K562 (cell line): ENCODE measurements around the gene PHACTR3. TPM values are rescaled to one million over a fixed set of nuclear protein-coding genes. Genes with fewer than 3 reads are reported as not detected.

ENCODE experiments used
- ATAC-seq: fragments of 200-7000 bp; cut with Tn5 transposase; 3 replicates; pipeline ENCODE4 v1.9.1; 2020; ENCODE audit warnings: moderate library complexity
- BruUV-seq: library from RNA; stranded (reverse); fragments of 400-500 nt; replicated peaks from 2 replicates; lab custom pipeline; 2021; lab: Mats Ljungman, UMichigan
- CTCF ChIA-PET: fragments of 300-600 bp; formaldehyde crosslinking; extraction: SDS; loops from one replicate; lab custom pipeline; 2021; ENCODE audit warnings: low intra/inter-chr PET ratio; lab: Yijun Ruan, JAX
- POLR2A ChIA-PET: fragments of 300-600, 350-650 bp; sonication (Branson Sonifier 250); formaldehyde crosslinking; extraction: SDS; loops from one replicate; lab custom pipeline; 2021; ENCODE audit warnings: antibody characterized with exemption, inconsistent platforms; lab: Yijun Ruan, JAX
- DNase-seq, 4 experiments: peaks; one replicate each; pipeline versions ENCODE4 v3.0.0 to v3.0.0-alpha.2; 2011 to 2018; ENCODE audit warnings: low spot score in 3 of 4, mixed read lengths in 3 of 4; ENCODE audit errors: extremely low read depth in 1 of 4
- FAIRE-seq: peaks from 2 replicates; lab custom pipeline; 2011; peaks lifted over from hg19 to GRCh38; lab: Jason Lieb, UNC
- H2AFZ ChIP-seq: 2 replicates; pipeline ENCODE4 v1.6.0; 2011; ENCODE audit warnings: low read depth, low read length, control low read depth, inconsistent platforms
- H3K27ac ChIP-seq: fragments of 200-600 bp; 3 replicates; pipeline ENCODE4 v1.8.0; 2011; ENCODE audit warnings: low read depth, mild to moderate bottlenecking, control low read depth, inconsistent platforms, low read length, moderate library complexity, mixed read lengths; ENCODE audit errors: extremely low read depth
- H3K27me3 ChIP-seq, 2 experiments: fragments of 300-600 bp in 1 of 2; 2 replicates in 1 of 2; 3 replicates in 1 of 2; pipeline versions ENCODE4 v1.6.0 to v1.8.0; 2011; ENCODE audit warnings: inconsistent platforms in 2 of 2, low read length in 2 of 2, mild to moderate bottlenecking in 1 of 2, mixed read lengths in 1 of 2, moderate library complexity in 1 of 2; ENCODE audit not compliant: control insufficient read depth in 2 of 2, insufficient read depth in 2 of 2
- H3K36me3 ChIP-seq: fragments of 300-600 bp; 3 replicates; pipeline ENCODE4 v1.8.0; 2011; ENCODE audit warnings: mild to moderate bottlenecking, low read length, inconsistent platforms; ENCODE audit not compliant: control insufficient read depth, insufficient read depth
- H3K4me1 ChIP-seq, 2 experiments: fragments of 200-600 bp in 1 of 2; replicated peaks in 1 of 2; 2 replicates in 1 of 2; 3 replicates in 1 of 2; pipeline versions ENCODE4 v1.5.1 to v1.8.0; 2011; ENCODE audit warnings: inconsistent platforms in 2 of 2, low read length in 2 of 2, mild to moderate bottlenecking in 1 of 2, mixed read lengths in 1 of 2, moderate library complexity in 1 of 2; ENCODE audit not compliant: control insufficient read depth in 2 of 2, insufficient read depth in 2 of 2
- H3K4me2 ChIP-seq: 2 replicates; pipeline ENCODE4 v1.6.1; 2011; ENCODE audit warnings: low read length, control low read depth, inconsistent platforms, mixed read lengths; ENCODE audit not compliant: insufficient read depth
- H3K4me3 ChIP-seq: fragments of 200-600 bp; sonication (generic), shearing (Covaris generic); 2 replicates; pipeline ENCODE4 v1.5.1; 2016; ENCODE audit warnings: control low read depth, inconsistent platforms
- H3K79me2 ChIP-seq: fragments of 200-600 bp; 3 replicates; pipeline ENCODE4 v1.8.0; 2011; ENCODE audit warnings: low read length, inconsistent platforms; ENCODE audit not compliant: control insufficient read depth, insufficient read depth
- H3K9ac ChIP-seq, 2 experiments: 2 replicates each; pipeline versions ENCODE4 v1.6.0 to v1.6.1; 2011; ENCODE audit warnings: low read depth in 2 of 2, low read length in 2 of 2, control low read depth in 1 of 2, inconsistent platforms in 1 of 2, mild to moderate bottlenecking in 1 of 2, mixed read lengths in 1 of 2; ENCODE audit not compliant: insufficient read depth in 1 of 2
- H3K9me1 ChIP-seq: one replicate; pipeline ENCODE4 v1.6.0; 2011; ENCODE audit warnings: inconsistent platforms, mild to moderate bottlenecking, low read length, moderate library complexity; ENCODE audit not compliant: control insufficient read depth, insufficient read depth
- H3K9me3 ChIP-seq: replicated peaks from 2 replicates; pipeline ENCODE4 v1.5.1; 2011; ENCODE audit warnings: low read depth, low read length, inconsistent platforms; ENCODE audit not compliant: control insufficient read depth, insufficient read depth
- H4K20me1 ChIP-seq: replicated peaks from 2 replicates; pipeline ENCODE4 v1.6.1; 2011; ENCODE audit warnings: low read length, inconsistent platforms, mixed read lengths; ENCODE audit not compliant: control insufficient read depth, insufficient read depth
- DIDO1 ChIP-seq: fragments of 450-650 bp; IDR thresholded peaks from 2 replicates; pipeline ENCODE4 v1.6.1; 2016; ENCODE audit warnings: low read depth, missing biosample characterization, missing genetic modification characterization
- ERF ChIP-seq: fragments of 450-650 bp; formaldehyde crosslinking; IDR thresholded peaks from 2 replicates; pipeline ENCODE4 v1.4.0; 2020; ENCODE audit warnings: mild to moderate bottlenecking, mixed read lengths
- ESRRB ChIP-seq: fragments of 250-450 bp; sonication (Bioruptor Pico); IDR thresholded peaks from 2 replicates; pipeline ENCODE4 v1.5.0; 2020; ENCODE audit warnings: mild to moderate bottlenecking, moderate library complexity, borderline replicate concordance
- ETS2 ChIP-seq: IDR thresholded peaks from 2 replicates; pipeline ENCODE4 v1.6.1; 2016; ENCODE audit warnings: borderline replicate concordance, missing genetic modification characterization, mild to moderate bottlenecking, moderate library complexity, missing compliant biosample characterization; ENCODE audit not compliant: poor library complexity, severe bottlenecking
- FOXA3 ChIP-seq, 2 experiments: fragments of 450-650 bp in 1 of 2; sonication (generic) in 1 of 2; formaldehyde crosslinking; IDR thresholded peaks in 1 of 2; conservative IDR thresholded peaks in 1 of 2; 2 replicates each; pipeline versions ENCODE4 v1.4.0 to v1.8.0; 2020 to 2022; ENCODE audit warnings: mild to moderate bottlenecking in 2 of 2, missing genetic modification reagents in 1 of 2
- MCM7 ChIP-seq, 2 experiments: fragments of 450-650 bp; IDR thresholded peaks; 2 replicates each; pipeline ENCODE4 v1.6.1; 2016 to 2018
- NONO ChIP-seq, 2 experiments: fragments of 200-400 bp in 1 of 2; fragments of 450-650 bp in 1 of 2; formaldehyde crosslinking in 1 of 2; IDR thresholded peaks; 2 replicates each; pipeline ENCODE4 v1.6.1; 2017; ENCODE audit warnings: low read depth in 2 of 2, mild to moderate bottlenecking in 2 of 2, moderate library complexity in 2 of 2, low read length in 1 of 2
- POLR3A ChIP-seq: IDR thresholded peaks from 2 replicates; pipeline ENCODE4 v1.6.1; 2011; ENCODE audit warnings: borderline replicate concordance, mild to moderate bottlenecking, moderate library complexity; ENCODE audit not compliant: insufficient read length, insufficient read depth; ENCODE audit errors: extremely low read depth
- POLR3G ChIP-seq: IDR thresholded peaks from 2 replicates; pipeline ENCODE4 v1.6.1; 2011; ENCODE audit not compliant: insufficient read length, insufficient replicate concordance; ENCODE audit errors: extremely low read depth
- PPARD ChIP-seq: fragments of 250-450 bp; sonication (Bioruptor Pico); IDR thresholded peaks from 2 replicates; pipeline ENCODE4 v1.8.0; 2022; ENCODE audit warnings: inconsistent platforms, mild to moderate bottlenecking, moderate library complexity
- RNF2 ChIP-seq: sonication (generic); IDR thresholded peaks from 2 replicates; pipeline ENCODE4 v1.6.1; 2016
- TBP ChIP-seq: optimal IDR thresholded peaks from 2 replicates; pipeline ENCODE3; 2011; ENCODE audit warnings: low read depth, low read length, improper control_type of control experiment
- ZNF282 ChIP-seq: sonication (generic); formaldehyde crosslinking; IDR thresholded peaks from 2 replicates; pipeline ENCODE4 v1.8.1; 2023; ENCODE audit warnings: missing genetic modification reagents
- ZNF696 ChIP-seq: fragments of 250-450 bp; sonication (Bioruptor Pico); conservative IDR thresholded peaks from 2 replicates; pipeline ENCODE4 v1.4.0; 2020; ENCODE audit warnings: mild to moderate bottlenecking, moderate library complexity
- WGBS: fragments of 100-300 bp; shearing (Covaris generic); methylation state at CpG from one replicate; pipeline ENCODE4 v1.1.6; 2016; ENCODE audit warnings: low coverage, mixed read lengths; ENCODE audit not compliant: insufficient coverage; ENCODE audit errors: missing lambda C conversion rate; 5-methylcytosine and 5-hydroxymethylcytosine counted together
- in situ Hi-C: fragments of 300-500 bp; cut with MboI; formaldehyde crosslinking; loops from 4 replicates; pipeline ENCODE4 v1.15.0; 2018; ENCODE audit warnings: inconsistent platforms, mixed read lengths
- intact Hi-C: fragments of 100-400 bp; cut with micrococcal nuclease; formaldehyde crosslinking; loops from 2 replicates; pipeline ENCODE4 v1.14.2; 2022
- polyA plus RNA-seq, 8 experiments: library from polyadenylated mRNA; depleted of rRNA in 4 of 8; stranded (reverse) in 5 of 8; unstranded in 3 of 8; fragments of >200 nt; fragmentation: Nextera tagmentation in 2 of 8; fragmentation: Illumina TruSeq in 1 of 8; extraction: Ambion mirVana in 2 of 8; extraction: Trizol in 1 of 8; gene quantifications; 2 replicates each; pipeline versions ENCODE4 v1.2.1 to v1.2.3, GENCODE V29; 2011 to 2014; ENCODE audit warnings: inconsistent platforms in 1 of 8, missing spikeins in 1 of 8
- total RNA-seq, 7 experiments: library from RNA; depleted of rRNA in 6 of 7; stranded (reverse); fragments of >200 nt in 6 of 7; fragmentation: Illumina TruSeq in 2 of 7; extraction: Trizol in 2 of 7; gene quantifications; 2 replicates each; pipeline versions ENCODE4 v1.2.1 to v1.2.3, GENCODE V29; 2011 to 2021; ENCODE audit warnings: low replicate concordance in 1 of 7
- TF ChIP-seq, protein P1 (sequence below): fragments of 250-450 bp; sonication (Bioruptor Pico); IDR thresholded peaks from 2 replicates; pipeline ENCODE4 v1.8.0; 2022; ENCODE audit warnings: inconsistent platforms, mild to moderate bottlenecking, moderate library complexity, borderline replicate concordance
- TF ChIP-seq, protein P2 (sequence below): conservative IDR thresholded peaks from 2 replicates; pipeline ENCODE4 v1.6.1; 2011; ENCODE audit warnings: low read depth, mild to moderate bottlenecking, low read length; ENCODE audit not compliant: control insufficient read depth
- TF ChIP-seq, protein P3 (sequence below): fragments of 250-450 bp; sonication (Bioruptor Pico); IDR thresholded peaks from 2 replicates; pipeline ENCODE4 v1.8.0; 2021; ENCODE audit warnings: mild to moderate bottlenecking, moderate library complexity

The PHACTR3 gene
- total and polyA plus RNA-seq, 9 of the 15 experiments (the other 6 are each of a cell fraction or from before 2014, with no cell fraction given) = not detected

DNA sequence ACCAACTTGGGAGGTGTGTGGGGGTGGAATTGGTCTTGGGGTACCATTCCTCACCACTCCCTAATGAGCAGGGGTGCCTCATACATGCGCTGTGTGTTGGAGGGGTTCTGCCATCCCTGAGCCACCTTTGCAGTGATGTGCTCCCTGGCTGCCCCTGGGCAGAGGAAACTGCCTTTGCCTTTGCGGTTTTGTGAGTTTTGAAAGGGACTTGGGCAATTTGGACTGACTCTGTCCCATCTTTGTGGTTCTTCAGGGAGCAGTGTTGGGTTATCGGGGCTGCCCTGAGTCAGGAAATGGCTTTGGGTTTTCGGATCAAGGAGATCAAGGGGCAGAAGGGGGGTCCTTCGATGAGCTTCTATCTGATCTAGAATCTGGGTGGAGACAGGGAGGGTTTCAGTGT is 3.9 kb upstream of the PHACTR3 start:
- 0% methylated on average over 5 of the region's 5 CpGs for WGBS
- DNase-seq = no peak
- CTCF ChIA-PET = interaction anchor here (0.7 kb wide), 1 partner anchor 248 kb away, joined by 5 read pairs; no protein-coding TSS in a partner anchor
- no peak for TF ChIP-seq ERF (CRISPR knock-in tag)
- no peak for TF ChIP-seq NONO (IDR thresholded peaks at IDR 0.05; ENCODE audit: low read depth in 2 of 2, low read length in 1 of 2)
- TF ChIP-seq MCM7 (IDR thresholded peaks at IDR 0.05) = no peak
- no peak for TF ChIP-seq RNF2
- TF ChIP-seq, protein P1, sequence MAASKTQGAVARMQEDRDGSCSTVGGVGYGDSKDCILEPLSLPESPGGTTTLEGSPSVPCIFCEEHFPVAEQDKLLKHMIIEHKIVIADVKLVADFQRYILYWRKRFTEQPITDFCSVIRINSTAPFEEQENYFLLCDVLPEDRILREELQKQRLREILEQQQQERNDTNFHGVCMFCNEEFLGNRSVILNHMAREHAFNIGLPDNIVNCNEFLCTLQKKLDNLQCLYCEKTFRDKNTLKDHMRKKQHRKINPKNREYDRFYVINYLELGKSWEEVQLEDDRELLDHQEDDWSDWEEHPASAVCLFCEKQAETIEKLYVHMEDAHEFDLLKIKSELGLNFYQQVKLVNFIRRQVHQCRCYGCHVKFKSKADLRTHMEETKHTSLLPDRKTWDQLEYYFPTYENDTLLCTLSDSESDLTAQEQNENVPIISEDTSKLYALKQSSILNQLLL (CRISPR knock-in tag) = no peak
- TF ChIP-seq ETS2 (tag) = no peak
- no peak for TF ChIP-seq ZNF696 (CRISPR knock-in tag)
- no peak for TF ChIP-seq POLR3G
- TF ChIP-seq, protein P2, sequence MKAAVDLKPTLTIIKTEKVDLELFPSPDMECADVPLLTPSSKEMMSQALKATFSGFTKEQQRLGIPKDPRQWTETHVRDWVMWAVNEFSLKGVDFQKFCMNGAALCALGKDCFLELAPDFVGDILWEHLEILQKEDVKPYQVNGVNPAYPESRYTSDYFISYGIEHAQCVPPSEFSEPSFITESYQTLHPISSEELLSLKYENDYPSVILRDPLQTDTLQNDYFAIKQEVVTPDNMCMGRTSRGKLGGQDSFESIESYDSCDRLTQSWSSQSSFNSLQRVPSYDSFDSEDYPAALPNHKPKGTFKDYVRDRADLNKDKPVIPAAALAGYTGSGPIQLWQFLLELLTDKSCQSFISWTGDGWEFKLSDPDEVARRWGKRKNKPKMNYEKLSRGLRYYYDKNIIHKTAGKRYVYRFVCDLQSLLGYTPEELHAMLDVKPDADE = no peak
- TF ChIP-seq POLR3A = no peak
- TF ChIP-seq, protein P3, sequence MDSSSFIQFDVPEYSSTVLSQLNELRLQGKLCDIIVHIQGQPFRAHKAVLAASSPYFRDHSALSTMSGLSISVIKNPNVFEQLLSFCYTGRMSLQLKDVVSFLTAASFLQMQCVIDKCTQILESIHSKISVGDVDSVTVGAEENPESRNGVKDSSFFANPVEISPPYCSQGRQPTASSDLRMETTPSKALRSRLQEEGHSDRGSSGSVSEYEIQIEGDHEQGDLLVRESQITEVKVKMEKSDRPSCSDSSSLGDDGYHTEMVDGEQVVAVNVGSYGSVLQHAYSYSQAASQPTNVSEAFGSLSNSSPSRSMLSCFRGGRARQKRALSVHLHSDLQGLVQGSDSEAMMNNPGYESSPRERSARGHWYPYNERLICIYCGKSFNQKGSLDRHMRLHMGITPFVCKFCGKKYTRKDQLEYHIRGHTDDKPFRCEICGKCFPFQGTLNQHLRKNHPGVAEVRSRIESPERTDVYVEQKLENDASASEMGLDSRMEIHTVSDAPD (CRISPR knock-in tag) = no peak
- TF ChIP-seq DIDO1 (tag) = no peak
- TF ChIP-seq PPARD (CRISPR knock-in tag) = no peak
- no peak for TF ChIP-seq FOXA3 (CRISPR knock-in tag; conservative IDR thresholded peaks at IDR 0.05 in 1 of 2, IDR thresholded peaks at IDR 0.05 in 1 of 2)
- TF ChIP-seq ZNF282 (CRISPR knock-in tag) = no peak
- TF ChIP-seq TBP = no peak
- no peak for TF ChIP-seq ESRRB
- no peaks in the 10 kb centered on the region for H3K79me2 ChIP-seq
- 0 out of 5 replicates have a peak, but pooled peaks cover 0 to 4% of the 10 kb centered on the region in 2 experiments for H3K27me3 ChIP-seq
- H3K4me3 ChIP-seq = no peak overlapping the region
- no peak for ATAC-seq
- no peaks in the 10 kb centered on the region for H3K36me3 ChIP-seq
- H3K9me1 ChIP-seq = no peaks in the 10 kb centered on the region
- no TSS peak for BruUV-seq
- H3K27ac ChIP-seq = no peak overlapping the region
- no peak for FAIRE-seq
- 0 out of 2 replicates have a peak, but pooled peaks cover 6% of the 10 kb centered on the region for H4K20me1 ChIP-seq
- peaks cover 0 to 3% of the 10 kb centered on the region in 2 experiments; a peak in 1 of 5 replicates for H3K4me1 ChIP-seq
- intact Hi-C loops = no loop called here
- no peak overlapping the region for H2AFZ ChIP-seq
- H3K4me2 ChIP-seq = no peak overlapping the region
- in situ Hi-C loops = no loop called here
- H3K9me3 ChIP-seq = no peaks in the 10 kb centered on the region
- no peak overlapping the region for H3K9ac ChIP-seq
- POLR2A ChIA-PET = interaction anchor here (0.6 kb wide), 1 partner anchor 705 kb away, joined by 3 read pairs; no protein-coding TSS in a partner anchor
